Measurements from ENCODE around the gene IL2RA. TPM values are rescaled to one million over a fixed set of nuclear protein-coding genes. Genes with fewer than 3 reads are reported as not detected.
A peak's percentile ranks its signal among the peaks of the same experiment; 100 is the strongest.
"Not testable (repeated sequence)": the region's sequence is repeated elsewhere in the genome, so short reads cannot be mapped to it uniquely, and the experiment has no call there.

Gene IL2RA
- total RNA-seq, 1 donor from 2014 or later, result 1,254 TPM

GRCh38 chr10:6064726-6065125, 2.6 kb upstream of the IL2RA start:
- H3K4me3 Mint-ChIP-seq, result peak overlapping the region; percentile 43
- peaks cover 59% of the 10 kb centered on the region for H3K4me1 Mint-ChIP-seq (ENCODE audit: low read depth)
- H3K27me3 Mint-ChIP-seq (ENCODE audit: insufficient read depth); DNase-seq (ENCODE audit: low spot score); H3K9me3 Mint-ChIP-seq; intact Hi-C loops (cut with micrococcal nuclease): not testable (repeated sequence)
- H3K27ac Mint-ChIP-seq, result peak overlapping the region; percentile 86
- H3K36me3 Mint-ChIP-seq (ENCODE audit: low read depth), result peaks cover 16% of the 10 kb centered on the region

DNA sequence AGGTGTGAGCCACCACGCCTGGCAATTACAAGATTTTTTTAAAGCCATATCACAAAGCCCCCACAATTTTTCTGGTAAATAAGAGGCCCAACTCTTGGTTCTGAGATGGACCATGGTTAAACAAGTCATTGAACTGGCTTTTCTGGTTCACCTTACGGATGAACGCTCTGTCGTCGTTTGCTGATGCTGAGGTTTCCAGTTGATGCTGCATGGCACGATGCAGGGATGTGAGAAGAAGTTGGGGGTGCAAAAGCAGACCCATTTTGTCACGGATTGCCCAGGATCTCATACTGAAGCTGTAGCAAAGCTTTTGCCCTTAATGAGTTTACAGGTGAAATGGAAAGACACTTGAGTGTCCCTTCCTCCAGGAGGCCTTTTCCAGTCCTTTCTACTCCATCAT, 2.0 kb upstream of the IL2RA start:
- Mint-ChIP-seq H3K27ac (no peak overlapping the region), H3K27me3 (ENCODE audit: insufficient read depth) (no peaks in the 10 kb centered on the region), H3K4me1 (ENCODE audit: low read depth) (peaks cover 58% of the 10 kb centered on the region), H3K4me3 (no peak overlapping the region), H3K9me3 (peaks cover 3% of the 10 kb centered on the region), H3K36me3 (ENCODE audit: low read depth) (peaks cover 22% of the 10 kb centered on the region)
- intact Hi-C loops (cut with micrococcal nuclease), result no loop called here
- no peak for DNase-seq (ENCODE audit: low spot score)

DNA sequence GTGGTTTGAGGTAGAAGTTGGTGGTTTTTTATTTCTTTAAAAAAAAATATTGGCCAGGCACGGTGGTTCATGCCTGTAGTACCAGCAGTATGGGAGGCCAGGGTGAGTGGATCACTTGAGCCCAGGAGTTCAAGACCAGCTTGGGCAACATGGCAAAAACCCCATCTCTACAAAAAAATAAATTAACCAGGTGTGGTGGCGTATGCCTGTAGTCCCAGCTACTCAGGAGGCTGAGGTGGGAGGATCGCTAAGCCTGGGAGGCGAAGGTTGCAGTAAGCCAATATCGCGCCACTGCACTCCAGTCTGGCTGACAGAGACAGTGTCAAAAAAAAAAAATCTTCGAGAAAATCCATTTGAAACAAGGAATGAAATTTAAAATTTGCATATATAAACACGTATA, 1.1 kb downstream of the IL2RA start:
- Mint-ChIP-seq H3K27ac (peak overlapping the region; percentile 99), H3K36me3 (ENCODE audit: low read depth) (peaks cover 52% of the 10 kb centered on the region), H3K27me3 (ENCODE audit: insufficient read depth) (no peaks in the 10 kb centered on the region), H3K4me3 (peak overlapping the region; percentile 100), H3K4me1 (ENCODE audit: low read depth) (peaks cover 59% of the 10 kb centered on the region), H3K9me3 (peaks cover 3% of the 10 kb centered on the region)
- intact Hi-C loops (cut with micrococcal nuclease), result no loop called here
- no peak for DNase-seq (ENCODE audit: low spot score)

GRCh38 chr10:6059506-6059905, 2.7 kb downstream of the IL2RA start:
- peaks cover 53% of the 10 kb centered on the region for H3K4me1 Mint-ChIP-seq (ENCODE audit: low read depth)
- intact Hi-C loops (cut with micrococcal nuclease), result loop anchor here (2.0 to 10.0 kb wide), 3 partner anchors 15 to 615 kb away; no protein-coding TSS in a partner anchor
- peaks cover 62% of the 10 kb centered on the region for H3K36me3 Mint-ChIP-seq (ENCODE audit: low read depth)
- peak overlapping the region; percentile 100 for H3K4me3 Mint-ChIP-seq
- peak overlapping the region; percentile 99 for H3K27ac Mint-ChIP-seq
- no peak for DNase-seq (ENCODE audit: low spot score)
- H3K27me3 Mint-ChIP-seq (ENCODE audit: insufficient read depth), result no peaks in the 10 kb centered on the region
- H3K9me3 Mint-ChIP-seq, result no peaks in the 10 kb centered on the region

GRCh38 chr10:6058682-6059475, 3.3 kb downstream of the IL2RA start:
- Mint-ChIP-seq H3K36me3 (ENCODE audit: low read depth) (peaks cover 68% of the 10 kb centered on the region), H3K27me3 (ENCODE audit: insufficient read depth) (no peaks in the 10 kb centered on the region), H3K27ac (peak overlapping the region; percentile 99), H3K4me1 (ENCODE audit: low read depth) (peaks cover 54% of the 10 kb centered on the region), H3K4me3 (peak overlapping the region; percentile 100), H3K9me3 (no peaks in the 10 kb centered on the region)
- no peak for DNase-seq (ENCODE audit: low spot score)
- intact Hi-C loops (cut with micrococcal nuclease), result loop anchor here (1.0 to 10.0 kb wide), 6 partner anchors 9 to 614 kb away; no protein-coding TSS in a partner anchor

- Mint-ChIP-seq H3K4me1 (ENCODE audit: low read depth) (peaks cover 77% of the 10 kb centered on the region), H3K4me3 (peak overlapping the region; percentile 100), H3K27me3 (ENCODE audit: insufficient read depth) (no peaks in the 10 kb centered on the region), H3K27ac (peak overlapping the region; percentile 99), H3K9me3 (no peaks in the 10 kb centered on the region), H3K36me3 (ENCODE audit: low read depth) (peaks cover 85% of the 10 kb centered on the region)
- intact Hi-C loops (cut with micrococcal nuclease), result loop anchor here (10.0 kb wide), 2 partner anchors 438 to 612 kb away; no protein-coding TSS in a partner anchor
- DNase-seq (ENCODE audit: low spot score), result no peak
These were observed 5.6 kb downstream of the IL2RA start for GRCh38 chr10:6056411-6057135.

DNA sequence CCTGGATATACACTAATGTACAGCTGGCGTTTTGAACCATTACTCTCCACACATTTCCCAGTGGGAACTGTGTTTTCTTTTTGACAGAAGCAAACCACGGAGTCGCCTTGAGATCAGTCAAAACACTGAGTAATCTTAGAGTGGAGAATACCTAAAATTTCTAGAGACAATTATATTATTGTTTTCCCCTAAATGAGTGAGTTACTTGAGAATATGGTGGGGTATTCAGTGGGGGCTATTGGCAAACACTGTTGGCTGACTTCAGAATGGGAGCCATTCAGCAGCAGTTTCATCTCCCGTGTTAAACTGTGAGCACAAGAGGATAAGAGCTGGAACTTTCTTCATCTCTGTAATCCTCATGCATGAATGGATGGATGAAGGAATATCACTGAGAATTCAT, 6.2 kb downstream of the IL2RA start:
- peak overlapping the region; percentile 99 for H3K27ac Mint-ChIP-seq
- intact Hi-C loops (cut with micrococcal nuclease), result loop anchor here (10.0 kb wide), 2 partner anchors 439 to 611 kb away; no protein-coding TSS in a partner anchor
- no peak for DNase-seq (ENCODE audit: low spot score)
- H3K9me3 Mint-ChIP-seq, result no peaks in the 10 kb centered on the region
- H3K27me3 Mint-ChIP-seq (ENCODE audit: insufficient read depth), result no peaks in the 10 kb centered on the region
- peak overlapping the region; percentile 100 for H3K4me3 Mint-ChIP-seq
- H3K36me3 Mint-ChIP-seq (ENCODE audit: low read depth), result peaks cover 84% of the 10 kb centered on the region
- peaks cover 80% of the 10 kb centered on the region for H3K4me1 Mint-ChIP-seq (ENCODE audit: low read depth)

DNA sequence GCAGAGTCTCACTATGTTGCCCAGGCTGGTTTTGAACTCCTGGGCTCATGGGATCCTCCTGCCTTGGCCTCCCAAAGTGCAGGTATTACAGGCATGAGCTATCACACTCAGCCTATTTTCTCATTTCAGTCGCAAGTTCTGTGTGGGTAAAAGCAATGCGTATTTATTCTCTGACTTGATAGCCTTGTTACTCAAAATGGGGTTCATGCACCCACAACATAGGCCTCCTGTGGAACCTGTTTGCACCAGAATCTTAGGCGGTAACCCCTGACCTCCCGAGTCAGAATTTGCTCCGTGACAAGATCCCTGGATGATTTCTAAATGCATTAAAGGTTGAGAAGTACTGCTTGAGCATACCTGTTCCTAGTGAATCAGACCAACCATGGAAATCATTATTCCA, 7.3 kb downstream of the IL2RA start:
- Mint-ChIP-seq H3K27me3 (ENCODE audit: insufficient read depth) (no peaks in the 10 kb centered on the region), H3K36me3 (ENCODE audit: low read depth) (peaks cover 83% of the 10 kb centered on the region), H3K27ac (peak overlapping the region; percentile 99), H3K4me1 (ENCODE audit: low read depth) (peaks cover 89% of the 10 kb centered on the region), H3K9me3 (no peaks in the 10 kb centered on the region), H3K4me3 (peak overlapping the region; percentile 84)
- intact Hi-C loops (cut with micrococcal nuclease), result loop anchor here (5.0 to 10.0 kb wide), 5 partner anchors 87 to 610 kb away; partner anchors contain the start of genes GDI2 and PRKCQ
- no peak for DNase-seq (ENCODE audit: low spot score)

DNA sequence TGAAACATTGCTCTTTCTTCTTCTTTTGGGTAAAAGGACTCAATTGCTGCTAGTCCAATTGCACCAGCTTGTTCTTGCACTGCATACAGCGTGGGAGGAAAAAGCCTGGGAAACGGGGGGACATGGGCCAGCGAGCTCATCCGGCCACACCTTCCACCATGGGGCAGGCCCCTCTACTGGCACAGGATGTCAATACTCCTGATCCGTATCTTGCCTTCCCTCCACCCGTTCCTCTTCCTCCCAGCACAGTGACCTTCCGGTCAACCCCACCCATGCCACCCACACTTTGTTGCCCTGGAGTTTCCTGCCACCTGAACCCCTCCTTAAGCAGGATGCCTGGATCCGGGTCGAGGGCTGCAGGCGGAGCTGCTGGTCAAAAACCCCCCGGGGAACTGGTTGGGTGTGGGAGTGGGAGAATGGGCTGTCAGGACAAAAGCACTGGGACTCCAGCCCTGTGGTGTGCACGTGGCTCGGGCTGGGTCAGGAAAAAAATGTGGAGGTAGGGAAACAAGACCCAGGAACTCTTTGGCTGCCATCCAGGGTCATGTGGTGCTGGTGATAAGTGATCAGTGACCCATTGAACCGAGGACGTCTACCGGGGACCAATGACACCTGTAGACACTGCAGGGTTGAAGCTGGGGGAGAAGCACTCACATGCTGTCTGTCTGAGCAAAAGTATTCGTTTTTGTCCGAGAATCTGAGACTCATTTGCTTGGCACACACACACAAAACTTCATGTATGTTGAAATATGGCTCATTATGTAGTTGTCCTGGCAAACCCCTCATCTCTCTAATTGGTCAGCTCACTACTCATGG, 8.1 kb downstream of the IL2RA start:
- intact Hi-C loops (cut with micrococcal nuclease), result loop anchor here (1.0 to 10.0 kb wide), 6 partner anchors 9 to 609 kb away; partner anchors contain the start of genes GDI2 and PRKCQ
- H3K4me3 Mint-ChIP-seq, result peak overlapping the region; percentile 84
- peaks cover 83% of the 10 kb centered on the region for H3K36me3 Mint-ChIP-seq (ENCODE audit: low read depth)
- no peaks in the 10 kb centered on the region for H3K9me3 Mint-ChIP-seq
- peak overlapping the region; percentile 99 for H3K27ac Mint-ChIP-seq
- H3K27me3 Mint-ChIP-seq (ENCODE audit: insufficient read depth), result no peaks in the 10 kb centered on the region
- peaks cover 90% of the 10 kb centered on the region for H3K4me1 Mint-ChIP-seq (ENCODE audit: low read depth)
- no peak for DNase-seq (ENCODE audit: low spot score)

- intact Hi-C loops (cut with micrococcal nuclease), result loop anchor here (1.0 to 10.0 kb wide), 6 partner anchors 8 to 609 kb away; partner anchors contain the start of genes GDI2 and PRKCQ
- Mint-ChIP-seq H3K27ac (peak overlapping the region; percentile 99), H3K9me3 (no peaks in the 10 kb centered on the region), H3K4me1 (ENCODE audit: low read depth) (peaks cover 91% of the 10 kb centered on the region), H3K27me3 (ENCODE audit: insufficient read depth) (no peaks in the 10 kb centered on the region), H3K36me3 (ENCODE audit: low read depth) (peaks cover 81% of the 10 kb centered on the region), H3K4me3 (peak overlapping the region; percentile 84)
- DNase-seq (ENCODE audit: low spot score), result no peak
These were observed 8.9 kb downstream of the IL2RA start for GRCh38 chr10:6053303-6053702.

DNA sequence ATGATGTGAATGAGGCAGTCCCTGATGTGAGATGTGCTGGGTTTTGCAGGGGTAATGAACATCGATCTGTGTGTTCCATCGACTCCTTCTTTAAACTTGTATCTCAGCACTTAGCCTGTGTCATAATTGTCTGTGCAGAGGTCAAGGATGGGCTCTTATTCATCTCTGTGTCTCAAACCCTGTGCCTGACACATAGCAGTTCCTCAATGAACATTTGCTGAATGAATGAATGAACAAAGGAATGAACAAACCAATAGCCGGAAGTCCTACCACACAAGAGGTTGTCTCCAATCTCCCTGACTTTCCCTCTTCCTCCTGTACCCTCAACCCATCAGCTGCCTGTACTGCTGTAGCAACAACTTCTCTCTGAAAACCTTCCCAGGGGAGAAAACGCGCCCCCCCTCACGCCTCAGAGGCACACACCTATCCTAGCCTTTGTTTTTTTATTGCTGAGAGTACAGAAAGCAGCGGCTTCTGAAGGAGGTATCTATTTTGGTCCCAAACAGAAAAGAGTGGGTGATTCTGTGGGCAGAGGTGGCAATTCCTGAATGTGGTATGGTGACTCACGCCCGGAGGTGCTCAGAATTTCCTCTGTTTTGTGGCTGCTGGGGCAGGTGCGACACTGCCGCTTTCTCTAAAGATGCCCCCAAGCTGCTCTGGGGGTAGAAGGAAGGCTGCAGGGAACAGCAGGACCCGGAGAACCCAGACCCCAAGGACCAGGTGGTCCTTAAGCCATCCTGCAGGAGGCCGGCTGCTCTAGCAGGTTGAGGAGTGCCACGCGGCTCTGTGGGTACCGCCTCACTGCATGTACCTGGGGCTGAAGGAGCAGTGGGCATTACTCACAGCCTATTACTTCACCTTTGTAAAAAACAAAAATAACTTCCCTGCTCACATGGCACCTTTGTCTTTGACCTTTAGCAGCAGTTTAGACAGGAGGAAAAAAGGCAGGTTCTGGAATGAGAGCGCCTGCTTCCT, 9.6 kb downstream of the IL2RA start:
- Mint-ChIP-seq H3K27me3 (ENCODE audit: insufficient read depth) (no peaks in the 10 kb centered on the region), H3K4me1 (ENCODE audit: low read depth) (peaks cover 90% of the 10 kb centered on the region), H3K27ac (peak overlapping the region; percentile 99), H3K4me3 (peak overlapping the region; percentile 84), H3K36me3 (ENCODE audit: low read depth) (peaks cover 79% of the 10 kb centered on the region), H3K9me3 (no peaks in the 10 kb centered on the region)
- intact Hi-C loops (cut with micrococcal nuclease), result loop anchor here (1.0 to 10.0 kb wide), 8 partner anchors 7 to 608 kb away; partner anchors contain the start of genes GDI2 and PRKCQ
- peak; percentile 72 for DNase-seq (ENCODE audit: low spot score)
